GM12878 (cell line): ENCODE measurements around the gene AQP3. TPM values are rescaled to one million over a fixed set of nuclear protein-coding genes. Genes with fewer than 3 reads are reported as not detected.

Source experiments
- ATAC-seq: fragments of 200-7000 bp; cut with Tn5 transposase; 3 replicates; pipeline ENCODE4 v1.9.1; 2020; ENCODE audit warnings: mild to moderate bottlenecking, moderate library complexity
- BruUV-seq: library from RNA; stranded (reverse); fragments of 400-500 nt; replicated peaks from 2 replicates; lab custom pipeline; 2021; lab: Mats Ljungman, UMichigan
- CTCF ChIA-PET: fragments of 300-600 bp; sonication (Branson Sonifier 250); formaldehyde crosslinking; extraction: SDS; loops from one replicate; lab custom pipeline; 2021; ENCODE audit warnings: inconsistent platforms; lab: Yijun Ruan, JAX
- POLR2A ChIA-PET: fragments of 350-600 bp; formaldehyde crosslinking; extraction: SDS; loops from one replicate; lab custom pipeline; 2021; ENCODE audit warnings: inconsistent platforms; lab: Charles Lee
- RAD21 ChIA-PET: fragments of 300-600 bp; sonication (Branson Sonifier 250); formaldehyde crosslinking; loops from one replicate; lab custom pipeline; 2023; ENCODE audit warnings: antibody characterized with exemption; ENCODE audit not compliant: unreplicated experiment; lab: Charles Lee
- SMC1A ChIA-PET: fragments of 300-600 bp; sonication (Branson Sonifier 250); formaldehyde crosslinking; loops from one replicate; lab custom pipeline; 2023; ENCODE audit not compliant: unreplicated experiment, uncharacterized antibody; lab: Charles Lee
- DNase-seq: peaks from one replicate; pipeline ENCODE4 v3.0.0-alpha.2; 2011; ENCODE audit warnings: low read depth, low spot score
- FAIRE-seq: peaks from 3 replicates; lab custom pipeline; 2011; peaks lifted over from hg19 to GRCh38; lab: Jason Lieb, UNC
- H2AFZ ChIP-seq: 2 replicates; pipeline ENCODE4 v1.6.0; 2011; ENCODE audit warnings: low read depth, low read length, control low read depth; ENCODE audit not compliant: control insufficient read depth
- H3K27ac ChIP-seq: 2 replicates; pipeline ENCODE4 v1.5.1; 2011; ENCODE audit warnings: control low read depth; ENCODE audit not compliant: control insufficient read depth, insufficient read depth
- H3K27me3 ChIP-seq, 2 experiments: replicated peaks in 1 of 2; 2 replicates each; pipeline versions ENCODE4 v1.6.0 to v1.6.1; 2011; ENCODE audit warnings: low read length in 1 of 2; ENCODE audit not compliant: control insufficient read depth in 2 of 2, insufficient read depth in 2 of 2
- H3K36me3 ChIP-seq, 2 experiments: 2 replicates each; pipeline ENCODE4 v1.5.1; 2011; ENCODE audit warnings: low read length in 1 of 2; ENCODE audit not compliant: control insufficient read depth in 2 of 2, insufficient read depth in 2 of 2
- H3K4me1 ChIP-seq: 2 replicates; pipeline ENCODE4 v1.6.1; 2011; ENCODE audit warnings: mild to moderate bottlenecking, low read length, moderate library complexity, mixed read lengths; ENCODE audit not compliant: control insufficient read depth, insufficient read depth
- H3K4me2 ChIP-seq: 2 replicates; pipeline ENCODE4 v1.6.0; 2011; ENCODE audit warnings: control low read depth; ENCODE audit not compliant: control insufficient read depth, insufficient read depth
- H3K4me3 ChIP-seq: fragments of 200-600 bp; sonication (generic); 2 replicates; pipeline ENCODE4 v1.5.1; 2016
- H3K79me2 ChIP-seq: 2 replicates; pipeline ENCODE4 v1.6.0; 2011; ENCODE audit warnings: low read length; ENCODE audit not compliant: control insufficient read depth, insufficient read depth
- H3K9ac ChIP-seq: 2 replicates; pipeline ENCODE4 v1.8.0; 2011; ENCODE audit warnings: low read length, control low read depth, mixed read lengths; ENCODE audit not compliant: control insufficient read depth, insufficient read depth
- H3K9me3 ChIP-seq: replicated peaks from 3 replicates; pipeline ENCODE4 v1.5.1; 2011; ENCODE audit warnings: mild to moderate bottlenecking, low read length; ENCODE audit not compliant: control insufficient read depth, insufficient read depth
- H4K20me1 ChIP-seq: 2 replicates; pipeline ENCODE4 v1.6.0; 2011; ENCODE audit not compliant: control insufficient read depth, insufficient read depth
- E2F4 ChIP-seq: IDR thresholded peaks from 2 replicates; pipeline ENCODE4 v1.6.1; 2012; ENCODE audit warnings: low read depth, low read length, improper control_type of control experiment
- E4F1 ChIP-seq: fragments of 450-650 bp; IDR thresholded peaks from 2 replicates; pipeline ENCODE4 v1.6.1; 2018; ENCODE audit warnings: borderline replicate concordance, mild to moderate bottlenecking; ENCODE audit not compliant: partially characterized antibody
- FOS ChIP-seq: IDR thresholded peaks from 3 replicates; pipeline ENCODE4 v1.6.1; 2011; ENCODE audit warnings: borderline replicate concordance; ENCODE audit not compliant: insufficient read length; ENCODE audit errors: extremely low read depth
- WGBS: methylation state at CpG from one replicate; pipeline ENCODE4 v1.1.6; 2016; ENCODE audit warnings: low lambda C conversion rate; ENCODE audit not compliant: insufficient replicate concordance, insufficient coverage; ENCODE audit errors: missing lambda C conversion rate; 5-methylcytosine and 5-hydroxymethylcytosine counted together
- in situ Hi-C: fragments of 300-500 bp; cut with MboI; formaldehyde crosslinking; loops from 9 replicates; pipeline ENCODE4 v1.14.3; 2018; ENCODE audit warnings: mixed read lengths
- intact Hi-C: fragments of 100-400 bp; cut with micrococcal nuclease; formaldehyde crosslinking; loops from one replicate; pipeline ENCODE4 v1.14.2; 2022; ENCODE audit not compliant: unreplicated experiment
- polyA plus RNA-seq, 11 experiments: library from polyadenylated mRNA; depleted of rRNA in 4 of 11; unstranded in 6 of 11; stranded (reverse) in 5 of 11; fragments of >200 nt; fragmentation: Nextera tagmentation in 4 of 11; fragmentation: Illumina TruSeq in 1 of 11; extraction: Ambion mirVana in 4 of 11; extraction: Trizol in 1 of 11; gene quantifications; 1 replicate in 1 of 11; 2 replicates in 10 of 11; pipeline versions ENCODE4 v1.2.1 to v1.2.3, GENCODE V29; 2011 to 2016; ENCODE audit warnings: inconsistent platforms in 2 of 11, missing spikeins in 2 of 11, low read depth in 1 of 11
- total RNA-seq, 4 experiments: library from RNA; depleted of rRNA in 3 of 4; stranded (reverse); fragments of >200 nt in 3 of 4; fragmentation: Illumina TruSeq in 1 of 4; extraction: Trizol in 1 of 4; gene quantifications; 2 replicates each; pipeline versions ENCODE4 v1.2.1 to v1.2.3, GENCODE V29; 2013 to 2021

Gene AQP3
- total and polyA plus RNA-seq, 10 of the 15 experiments (the other 5 are each of a cell fraction or from before 2014, with no cell fraction given) = 0.60 to 11.8 (median 4.5) TPM

GRCh38 chr9:33438926-33439680 is 8.3 kb downstream of the AQP3 start:
- Histone ChIP-seq H3K36me3 (no peaks in the 10 kb centered on the region), H3K27ac (no peak overlapping the region), H2AFZ (no peak overlapping the region), H3K79me2 (no peaks in the 10 kb centered on the region), H4K20me1 (no peaks in the 10 kb centered on the region), H3K9ac (no peak overlapping the region), H3K4me1 (no peaks in the 10 kb centered on the region; the same call in 1 of the 2 replicates), H3K4me3 (no peak overlapping the region), H3K27me3 (peaks cover 5 to 6% of the 10 kb centered on the region in 2 experiments), H3K9me3 (no peaks in the 10 kb centered on the region), H3K4me2 (no peak overlapping the region)
- CTCF ChIA-PET = interaction anchor here (0.8 to 1.4 kb wide), 4 partner anchors 14 to 28 kb away, joined by 3 to 6 read pairs (median 5); no protein-coding TSS in a partner anchor
- ATAC-seq (no peak), FAIRE-seq (no peak), DNase-seq (no peak)
- in situ Hi-C loops (no loop called here), intact Hi-C loops (no loop called here)
- RAD21 ChIA-PET = interaction anchor here (1.5 kb wide), 1 partner anchor 14 kb away, joined by 4 read pairs; no protein-coding TSS in a partner anchor
- WGBS = 33% methylated on average over 7 of the region's 7 CpGs
- SMC1A ChIA-PET = interaction anchor here (1.1 kb wide), 1 partner anchor 29 kb away, joined by 3 read pairs; no protein-coding TSS in a partner anchor
- POLR2A ChIA-PET = interaction anchor here (0.6 kb wide), 1 partner anchor 395 kb away, joined by 4 read pairs; no protein-coding TSS in a partner anchor
- no TSS peak for BruUV-seq
- TF ChIP-seq FOS = no peak
- no peak for TF ChIP-seq E4F1
- TF ChIP-seq E2F4 = no peak
